WTC11 (cell line): Measurements from ENCODE around the gene TRMT44. TPM values are rescaled to one million over a fixed set of nuclear protein-coding genes. Genes with fewer than 3 reads are reported as not detected.

Experiments used
- ATAC-seq: fragments of 200-7000 bp; cut with Tn5 transposase; 2 replicates; pipeline ENCODE4 v1.10.0; 2021; ENCODE audit warnings: mild to moderate bottlenecking, moderate library complexity
- CTCF ChIA-PET: fragments of 300-600 bp; sonication (Branson Sonifier 250); formaldehyde crosslinking; loops from one replicate; lab custom pipeline; 2021; ENCODE audit warnings: antibody characterized with exemption; lab: Charles Lee
- POLR2A ChIA-PET: fragments of 350-600 bp; sonication (Branson Sonifier 250); formaldehyde crosslinking; loops from one replicate; lab custom pipeline; 2021; ENCODE audit warnings: antibody characterized with exemption; lab: Charles Lee
- DNase-seq: peaks from one replicate; pipeline ENCODE4 v3.0.0; 2021; ENCODE audit warnings: low spot score
- H3K27ac Mint-ChIP-seq: 2 replicates; pipeline ENCODE4 v1.8.0; 2021; ENCODE audit warnings: mixed read lengths
- H3K27me3 Mint-ChIP-seq: 2 replicates; pipeline ENCODE4 v1.8.0; 2021; ENCODE audit warnings: low read depth, mild to moderate bottlenecking, moderate library complexity, mixed read lengths
- H3K36me3 Mint-ChIP-seq: 2 replicates; pipeline ENCODE4 v1.8.0; 2021; ENCODE audit warnings: mixed read lengths
- H3K4me1 Mint-ChIP-seq: 2 replicates; pipeline ENCODE4 v1.8.0; 2022; ENCODE audit warnings: mixed read lengths
- H3K4me3 Mint-ChIP-seq: 2 replicates; pipeline ENCODE4 v1.8.0; 2021; ENCODE audit warnings: mild to moderate bottlenecking, moderate library complexity, mixed read lengths
- H3K9me3 Mint-ChIP-seq: 2 replicates; pipeline ENCODE4 v1.8.0; 2021; ENCODE audit warnings: mixed read lengths
- EMX1 ChIP-seq: fragments of 250-450 bp; sonication (Bioruptor Pico); IDR thresholded peaks from 2 replicates; pipeline ENCODE4 v1.8.0; 2021; ENCODE audit warnings: mild to moderate bottlenecking
- ESRRA ChIP-seq: sonication (generic); formaldehyde crosslinking; IDR thresholded peaks from 2 replicates; pipeline ENCODE4 v1.8.1; 2022; ENCODE audit warnings: mild to moderate bottlenecking, missing genetic modification reagents, borderline replicate concordance
- FOXK1 ChIP-seq: sonication (generic); formaldehyde crosslinking; IDR thresholded peaks from 2 replicates; pipeline ENCODE4 v1.8.0; 2022; ENCODE audit warnings: mild to moderate bottlenecking, moderate library complexity, missing genetic modification reagents
- GTF2I ChIP-seq: fragments of 250-450 bp; sonication (Bioruptor Pico); conservative IDR thresholded peaks from 2 replicates; pipeline ENCODE4 v1.4.0; 2021; ENCODE audit warnings: mild to moderate bottlenecking
- JAZF1 ChIP-seq: fragments of 250-450 bp; sonication (Bioruptor Pico); IDR thresholded peaks from 2 replicates; pipeline ENCODE4 v1.9.0; 2021; ENCODE audit warnings: moderate library complexity, mild to moderate bottlenecking, inconsistent platforms
- MYBL2 ChIP-seq: sonication (generic); formaldehyde crosslinking; IDR thresholded peaks from 2 replicates; pipeline ENCODE4 v1.8.1; 2023; ENCODE audit warnings: mild to moderate bottlenecking, moderate library complexity, missing genetic modification reagents
- NFATC4 ChIP-seq: fragments of 250-450 bp; sonication (Bioruptor Pico); IDR thresholded peaks from 2 replicates; pipeline ENCODE4 v1.9.0; 2021; ENCODE audit warnings: mild to moderate bottlenecking
- NFYB ChIP-seq: sonication (generic); formaldehyde crosslinking; conservative IDR thresholded peaks from 2 replicates; pipeline ENCODE4 v1.8.0; 2022; ENCODE audit warnings: low read depth, missing genetic modification reagents
- NR1H2 ChIP-seq: sonication (generic); formaldehyde crosslinking; IDR thresholded peaks from 2 replicates; pipeline ENCODE4 v1.9.0; 2021; ENCODE audit warnings: mild to moderate bottlenecking, moderate library complexity, missing genetic modification reagents
- NR2C2 ChIP-seq: sonication (generic); formaldehyde crosslinking; IDR thresholded peaks from 2 replicates; pipeline ENCODE4 v1.8.0; 2022; ENCODE audit warnings: mild to moderate bottlenecking, missing genetic modification reagents
- NR3C1 ChIP-seq: sonication (generic); formaldehyde crosslinking; conservative IDR thresholded peaks from 2 replicates; pipeline ENCODE4 v1.8.1; 2023; ENCODE audit warnings: low read depth, mild to moderate bottlenecking, missing genetic modification reagents
- PRRX2 ChIP-seq: fragments of 250-450 bp; sonication (Bioruptor Pico); IDR thresholded peaks from 2 replicates; pipeline ENCODE4 v1.8.0; 2021; ENCODE audit warnings: mild to moderate bottlenecking
- SOX15 ChIP-seq: fragments of 250-450 bp; sonication (Bioruptor Pico); IDR thresholded peaks from 2 replicates; pipeline ENCODE4 v1.9.0; 2021; ENCODE audit warnings: mild to moderate bottlenecking
- TP53 ChIP-seq: sonication (generic); formaldehyde crosslinking; IDR thresholded peaks from 2 replicates; pipeline ENCODE4 v1.8.1; 2023; ENCODE audit warnings: mild to moderate bottlenecking, missing genetic modification reagents
- total RNA-seq: library from RNA; stranded (reverse); gene quantifications from 3 replicates; pipeline ENCODE4 v1.2.3, GENCODE V29; 2021
- TF ChIP-seq, protein P1 (sequence below): sonication (generic); formaldehyde crosslinking; IDR thresholded peaks from 2 replicates; pipeline ENCODE4 v1.8.1; 2023; ENCODE audit warnings: mild to moderate bottlenecking, missing genetic modification reagents, moderate library complexity
- TF ChIP-seq, protein P2 (sequence below): fragments of 250-450 bp; sonication (Bioruptor Pico); IDR thresholded peaks from 2 replicates; pipeline ENCODE4 v2.1.2; 2022; ENCODE audit warnings: mild to moderate bottlenecking, moderate library complexity
- TF ChIP-seq, protein P3 (sequence below): fragments of 250-450 bp; sonication (Bioruptor Pico); IDR thresholded peaks from 2 replicates; pipeline ENCODE4 v1.9.0; 2021; ENCODE audit warnings: mild to moderate bottlenecking
- TF ChIP-seq, protein P4 (sequence below): sonication (generic); formaldehyde crosslinking; IDR thresholded peaks from 2 replicates; pipeline ENCODE4 v1.8.1; 2023; ENCODE audit warnings: mild to moderate bottlenecking, missing genetic modification reagents, borderline replicate concordance
- TF ChIP-seq, protein P5 (sequence below): sonication (generic); formaldehyde crosslinking; IDR thresholded peaks from 2 replicates; pipeline ENCODE4 v1.8.0; 2023; ENCODE audit warnings: missing genetic modification reagents
- TF ChIP-seq, protein P6 (sequence below): sonication (generic); formaldehyde crosslinking; IDR thresholded peaks from 2 replicates; pipeline ENCODE4 v1.8.1; 2022; ENCODE audit warnings: low read depth, missing genetic modification reagents, borderline replicate concordance
- TF ChIP-seq, protein P7 (sequence below): sonication (generic); formaldehyde crosslinking; IDR thresholded peaks from 2 replicates; pipeline ENCODE4 v1.8.1; 2023; ENCODE audit warnings: mild to moderate bottlenecking, missing genetic modification reagents, moderate library complexity
- TF ChIP-seq, protein P8 (sequence below): sonication (generic); formaldehyde crosslinking; IDR thresholded peaks from 2 replicates; pipeline ENCODE4 v1.8.0; 2022; ENCODE audit warnings: mild to moderate bottlenecking, missing genetic modification reagents

TRMT44 gene
- total RNA-seq, 1 experiment from 2014 or later: 28.4 TPM

DNA sequence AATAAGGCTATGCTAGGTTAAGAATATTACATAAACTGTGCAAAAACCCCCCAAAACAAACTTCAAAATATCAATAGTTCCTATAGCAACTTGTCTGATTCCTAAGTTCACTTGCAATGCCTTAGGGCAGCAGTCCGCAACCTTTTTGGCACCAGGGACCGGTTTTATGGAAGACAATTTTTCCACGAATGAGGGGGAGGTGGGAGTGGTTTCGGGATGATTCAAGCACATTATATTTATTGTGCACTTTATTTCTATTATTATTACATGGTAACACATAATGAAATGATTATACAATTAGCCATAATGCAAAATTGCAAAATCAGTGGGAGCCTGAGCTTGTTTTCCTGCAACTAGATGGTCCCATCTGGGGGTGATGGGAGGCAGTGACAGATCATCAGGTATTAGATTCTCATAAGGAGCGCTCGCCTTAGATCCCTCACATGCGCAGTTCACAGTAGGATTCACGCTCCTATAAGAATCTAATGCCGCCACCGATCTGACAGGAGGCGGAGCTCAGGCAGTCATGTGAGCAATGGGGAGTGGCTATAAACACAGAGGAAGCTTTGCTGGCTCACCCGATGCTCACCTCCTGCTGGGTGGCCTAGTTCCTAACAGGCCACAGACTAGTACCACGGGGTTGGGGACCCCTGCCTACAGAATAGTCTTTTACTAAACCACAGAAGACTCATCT lies 39.8 kb upstream of the TRMT44 start:
- H3K36me3 Mint-ChIP-seq: peaks cover 8% of the 10 kb centered on the region
- DNase-seq: no peak
- H3K27ac Mint-ChIP-seq: no peak overlapping the region
- H3K4me1 Mint-ChIP-seq: peaks cover 22% of the 10 kb centered on the region
- ChIA-PET CTCF (interaction anchor here (0.7 to 2.7 kb wide), 5 partner anchors 58 to 224 kb away, joined by 3 to 59 read pairs (median 5); no protein-coding TSS in a partner anchor), POLR2A (no interaction called here)
- H3K4me3 Mint-ChIP-seq: no peak overlapping the region
- peaks cover 2% of the 10 kb centered on the region for H3K9me3 Mint-ChIP-seq
- H3K27me3 Mint-ChIP-seq: no peaks in the 10 kb centered on the region
- ATAC-seq: no peak
- no peak for TF ChIP-seq NFATC4 (CRISPR knock-in tag)
- TF ChIP-seq, protein P1, sequence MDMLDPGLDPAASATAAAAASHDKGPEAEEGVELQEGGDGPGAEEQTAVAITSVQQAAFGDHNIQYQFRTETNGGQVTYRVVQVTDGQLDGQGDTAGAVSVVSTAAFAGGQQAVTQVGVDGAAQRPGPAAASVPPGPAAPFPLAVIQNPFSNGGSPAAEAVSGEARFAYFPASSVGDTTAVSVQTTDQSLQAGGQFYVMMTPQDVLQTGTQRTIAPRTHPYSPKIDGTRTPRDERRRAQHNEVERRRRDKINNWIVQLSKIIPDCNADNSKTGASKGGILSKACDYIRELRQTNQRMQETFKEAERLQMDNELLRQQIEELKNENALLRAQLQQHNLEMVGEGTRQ (CRISPR knock-in tag): peak; percentile 52
- no peak for TF ChIP-seq JAZF1 (CRISPR knock-in tag)
- TF ChIP-seq ESRRA (CRISPR knock-in tag): no peak

DNA sequence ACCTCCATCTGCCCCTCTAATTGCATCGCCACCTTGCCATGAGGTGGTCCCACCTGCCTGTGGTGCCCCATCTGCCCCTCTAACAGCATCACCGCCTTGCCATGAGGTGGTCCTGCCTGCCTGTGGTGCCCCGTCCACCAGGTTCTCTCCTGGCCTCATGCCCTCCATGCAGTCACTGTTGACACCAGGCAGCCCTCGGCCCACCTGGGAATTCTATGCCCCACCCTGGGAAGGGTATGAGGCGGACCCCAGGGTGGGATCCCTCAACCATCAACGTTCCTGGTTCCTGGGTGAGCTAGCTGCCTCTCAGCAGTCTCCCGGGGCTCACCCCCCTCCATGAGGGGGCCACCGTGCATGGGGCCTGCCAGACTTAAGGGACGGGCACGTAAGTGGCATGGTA lies 38.9 kb upstream of the TRMT44 start:
- peaks cover 15% of the 10 kb centered on the region for H3K4me1 Mint-ChIP-seq
- CTCF ChIA-PET: interaction anchor here (0.7 to 2.7 kb wide), 13 partner anchors 10 to 225 kb away, joined by 3 to 59 read pairs (median 6); no protein-coding TSS in a partner anchor
- H3K9me3 Mint-ChIP-seq: peaks cover 11% of the 10 kb centered on the region
- ATAC-seq: no peak
- peaks cover 17% of the 10 kb centered on the region for H3K36me3 Mint-ChIP-seq
- DNase-seq: no peak
- POLR2A ChIA-PET: no interaction called here
- H3K4me3 Mint-ChIP-seq: no peak overlapping the region
- H3K27me3 Mint-ChIP-seq: peaks cover 2% of the 10 kb centered on the region; the same call in 1 of the 2 replicates
- no peak overlapping the region for H3K27ac Mint-ChIP-seq
- TF ChIP-seq, protein P2, sequence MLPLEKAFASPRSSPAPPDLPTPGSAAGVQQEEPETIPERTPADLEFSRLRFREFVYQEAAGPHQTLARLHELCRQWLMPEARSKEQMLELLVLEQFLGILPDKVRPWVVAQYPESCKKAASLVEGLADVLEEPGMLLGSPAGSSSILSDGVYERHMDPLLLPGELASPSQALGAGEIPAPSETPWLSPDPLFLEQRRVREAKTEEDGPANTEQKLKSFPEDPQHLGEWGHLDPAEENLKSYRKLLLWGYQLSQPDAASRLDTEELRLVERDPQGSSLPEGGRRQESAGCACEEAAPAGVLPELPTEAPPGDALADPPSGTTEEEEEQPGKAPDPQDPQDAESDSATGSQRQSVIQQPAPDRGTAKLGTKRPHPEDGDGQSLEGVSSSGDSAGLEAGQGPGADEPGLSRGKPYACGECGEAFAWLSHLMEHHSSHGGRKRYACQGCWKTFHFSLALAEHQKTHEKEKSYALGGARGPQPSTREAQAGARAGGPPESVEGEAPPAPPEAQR: no peak
- TF ChIP-seq, protein P3, sequence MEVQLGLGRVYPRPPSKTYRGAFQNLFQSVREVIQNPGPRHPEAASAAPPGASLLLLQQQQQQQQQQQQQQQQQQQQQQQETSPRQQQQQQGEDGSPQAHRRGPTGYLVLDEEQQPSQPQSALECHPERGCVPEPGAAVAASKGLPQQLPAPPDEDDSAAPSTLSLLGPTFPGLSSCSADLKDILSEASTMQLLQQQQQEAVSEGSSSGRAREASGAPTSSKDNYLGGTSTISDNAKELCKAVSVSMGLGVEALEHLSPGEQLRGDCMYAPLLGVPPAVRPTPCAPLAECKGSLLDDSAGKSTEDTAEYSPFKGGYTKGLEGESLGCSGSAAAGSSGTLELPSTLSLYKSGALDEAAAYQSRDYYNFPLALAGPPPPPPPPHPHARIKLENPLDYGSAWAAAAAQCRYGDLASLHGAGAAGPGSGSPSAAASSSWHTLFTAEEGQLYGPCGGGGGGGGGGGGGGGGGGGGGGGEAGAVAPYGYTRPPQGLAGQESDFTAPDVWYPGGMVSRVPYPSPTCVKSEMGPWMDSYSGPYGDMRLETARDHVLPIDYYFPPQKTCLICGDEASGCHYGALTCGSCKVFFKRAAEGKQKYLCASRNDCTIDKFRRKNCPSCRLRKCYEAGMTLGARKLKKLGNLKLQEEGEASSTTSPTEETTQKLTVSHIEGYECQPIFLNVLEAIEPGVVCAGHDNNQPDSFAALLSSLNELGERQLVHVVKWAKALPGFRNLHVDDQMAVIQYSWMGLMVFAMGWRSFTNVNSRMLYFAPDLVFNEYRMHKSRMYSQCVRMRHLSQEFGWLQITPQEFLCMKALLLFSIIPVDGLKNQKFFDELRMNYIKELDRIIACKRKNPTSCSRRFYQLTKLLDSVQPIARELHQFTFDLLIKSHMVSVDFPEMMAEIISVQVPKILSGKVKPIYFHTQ: no peak
- TF ChIP-seq MYBL2 (CRISPR knock-in tag) (no peak), TP53 (CRISPR knock-in tag) (no peak), NR1H2 (CRISPR knock-in tag) (no peak), EMX1 (CRISPR knock-in tag) (no peak), PRRX2 (CRISPR knock-in tag) (no peak), NR2C2 (CRISPR knock-in tag) (no peak), SOX15 (CRISPR knock-in tag) (no peak), FOXK1 (no peak), NFYB (CRISPR knock-in tag) (no peak), GTF2I (CRISPR knock-in tag) (no peak), NR3C1 (no peak)
- TF ChIP-seq, protein P4, sequence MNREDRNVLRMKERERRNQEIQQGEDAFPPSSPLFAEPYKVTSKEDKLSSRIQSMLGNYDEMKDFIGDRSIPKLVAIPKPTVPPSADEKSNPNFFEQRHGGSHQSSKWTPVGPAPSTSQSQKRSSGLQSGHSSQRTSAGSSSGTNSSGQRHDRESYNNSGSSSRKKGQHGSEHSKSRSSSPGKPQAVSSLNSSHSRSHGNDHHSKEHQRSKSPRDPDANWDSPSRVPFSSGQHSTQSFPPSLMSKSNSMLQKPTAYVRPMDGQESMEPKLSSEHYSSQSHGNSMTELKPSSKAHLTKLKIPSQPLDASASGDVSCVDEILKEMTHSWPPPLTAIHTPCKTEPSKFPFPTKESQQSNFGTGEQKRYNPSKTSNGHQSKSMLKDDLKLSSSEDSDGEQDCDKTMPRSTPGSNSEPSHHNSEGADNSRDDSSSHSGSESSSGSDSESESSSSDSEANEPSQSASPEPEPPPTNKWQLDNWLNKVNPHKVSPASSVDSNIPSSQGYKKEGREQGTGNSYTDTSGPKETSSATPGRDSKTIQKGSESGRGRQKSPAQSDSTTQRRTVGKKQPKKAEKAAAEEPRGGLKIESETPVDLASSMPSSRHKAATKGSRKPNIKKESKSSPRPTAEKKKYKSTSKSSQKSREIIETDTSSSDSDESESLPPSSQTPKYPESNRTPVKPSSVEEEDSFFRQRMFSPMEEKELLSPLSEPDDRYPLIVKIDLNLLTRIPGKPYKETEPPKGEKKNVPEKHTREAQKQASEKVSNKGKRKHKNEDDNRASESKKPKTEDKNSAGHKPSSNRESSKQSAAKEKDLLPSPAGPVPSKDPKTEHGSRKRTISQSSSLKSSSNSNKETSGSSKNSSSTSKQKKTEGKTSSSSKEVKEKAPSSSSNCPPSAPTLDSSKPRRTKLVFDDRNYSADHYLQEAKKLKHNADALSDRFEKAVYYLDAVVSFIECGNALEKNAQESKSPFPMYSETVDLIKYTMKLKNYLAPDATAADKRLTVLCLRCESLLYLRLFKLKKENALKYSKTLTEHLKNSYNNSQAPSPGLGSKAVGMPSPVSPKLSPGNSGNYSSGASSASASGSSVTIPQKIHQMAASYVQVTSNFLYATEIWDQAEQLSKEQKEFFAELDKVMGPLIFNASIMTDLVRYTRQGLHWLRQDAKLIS (CRISPR knock-in tag): no peak
- TF ChIP-seq, protein P5, sequence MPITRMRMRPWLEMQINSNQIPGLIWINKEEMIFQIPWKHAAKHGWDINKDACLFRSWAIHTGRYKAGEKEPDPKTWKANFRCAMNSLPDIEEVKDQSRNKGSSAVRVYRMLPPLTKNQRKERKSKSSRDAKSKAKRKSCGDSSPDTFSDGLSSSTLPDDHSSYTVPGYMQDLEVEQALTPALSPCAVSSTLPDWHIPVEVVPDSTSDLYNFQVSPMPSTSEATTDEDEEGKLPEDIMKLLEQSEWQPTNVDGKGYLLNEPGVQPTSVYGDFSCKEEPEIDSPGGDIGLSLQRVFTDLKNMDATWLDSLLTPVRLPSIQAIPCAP: no peak
- TF ChIP-seq, protein P6, sequence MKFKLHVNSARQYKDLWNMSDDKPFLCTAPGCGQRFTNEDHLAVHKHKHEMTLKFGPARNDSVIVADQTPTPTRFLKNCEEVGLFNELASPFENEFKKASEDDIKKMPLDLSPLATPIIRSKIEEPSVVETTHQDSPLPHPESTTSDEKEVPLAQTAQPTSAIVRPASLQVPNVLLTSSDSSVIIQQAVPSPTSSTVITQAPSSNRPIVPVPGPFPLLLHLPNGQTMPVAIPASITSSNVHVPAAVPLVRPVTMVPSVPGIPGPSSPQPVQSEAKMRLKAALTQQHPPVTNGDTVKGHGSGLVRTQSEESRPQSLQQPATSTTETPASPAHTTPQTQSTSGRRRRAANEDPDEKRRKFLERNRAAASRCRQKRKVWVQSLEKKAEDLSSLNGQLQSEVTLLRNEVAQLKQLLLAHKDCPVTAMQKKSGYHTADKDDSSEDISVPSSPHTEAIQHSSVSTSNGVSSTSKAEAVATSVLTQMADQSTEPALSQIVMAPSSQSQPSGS: no peak
- TF ChIP-seq, protein P7, sequence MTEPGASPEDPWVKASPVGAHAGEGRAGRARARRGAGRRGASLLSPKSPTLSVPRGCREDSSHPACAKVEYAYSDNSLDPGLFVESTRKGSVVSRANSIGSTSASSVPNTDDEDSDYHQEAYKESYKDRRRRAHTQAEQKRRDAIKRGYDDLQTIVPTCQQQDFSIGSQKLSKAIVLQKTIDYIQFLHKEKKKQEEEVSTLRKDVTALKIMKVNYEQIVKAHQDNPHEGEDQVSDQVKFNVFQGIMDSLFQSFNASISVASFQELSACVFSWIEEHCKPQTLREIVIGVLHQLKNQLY (CRISPR knock-in tag): no peak
- TF ChIP-seq, protein P8, sequence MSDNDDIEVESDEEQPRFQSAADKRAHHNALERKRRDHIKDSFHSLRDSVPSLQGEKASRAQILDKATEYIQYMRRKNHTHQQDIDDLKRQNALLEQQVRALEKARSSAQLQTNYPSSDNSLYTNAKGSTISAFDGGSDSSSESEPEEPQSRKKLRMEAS (CRISPR knock-in tag): no peak
